Mammary epithelial cell (primary cell): ENCODE measurements around the gene PHGDH.

Source experiments
- EZH2 ChIP-seq: IDR thresholded peaks from 2 replicates; pipeline ENCODE4 v1.6.1; 2012; ENCODE audit warnings: low read length, inconsistent platforms, borderline replicate concordance
- TF ChIP-seq, protein P1 (sequence below), 2 donors: IDR thresholded peaks in 1 of 2; conservative IDR thresholded peaks in 1 of 2; 2 replicates each; pipeline ENCODE4 v1.5.1; 2011 to 2012; ENCODE audit warnings: inconsistent platforms in 2 of 2, low read length in 2 of 2, mild to moderate bottlenecking in 2 of 2, control low read depth in 1 of 2, low read depth in 1 of 2; ENCODE audit not compliant: insufficient read depth in 1 of 2; ENCODE audit errors: extremely low read depth in 1 of 2

DNA sequence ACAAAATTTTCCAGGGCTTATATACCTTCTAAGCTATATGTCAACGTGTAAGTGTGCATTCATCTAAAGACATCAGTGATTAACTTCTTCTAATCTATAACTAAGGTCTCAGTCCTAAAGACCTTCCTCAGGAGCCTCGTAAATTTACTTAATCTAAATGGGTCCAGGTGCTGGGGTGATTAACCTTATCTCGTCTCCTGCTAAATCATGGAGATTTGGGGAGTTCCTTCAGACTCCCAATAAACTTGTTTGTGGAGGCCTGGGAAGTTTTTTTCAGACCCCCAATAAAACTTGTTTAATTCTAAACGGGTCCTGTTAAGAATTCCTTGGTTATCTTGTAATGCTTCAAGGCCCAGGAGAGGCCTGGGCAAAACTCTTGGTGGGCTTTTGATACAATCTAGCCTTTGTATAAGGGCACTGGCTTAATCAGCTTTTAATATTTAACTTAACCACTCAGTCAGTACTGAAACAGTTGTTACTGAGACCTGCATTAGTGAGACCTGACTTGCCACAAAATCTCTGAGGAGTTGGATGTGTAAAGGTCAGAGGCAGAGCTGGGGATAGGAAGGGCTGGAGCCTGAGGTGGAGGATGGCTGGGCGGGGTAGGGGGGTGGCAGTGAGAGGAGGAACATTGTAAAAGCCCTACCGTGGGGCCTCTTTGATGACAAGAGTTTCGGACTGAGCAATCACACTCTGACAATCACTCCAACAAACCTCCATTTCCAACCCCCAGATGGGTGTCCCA is 63.2 kb downstream of the PHGDH start:
- TF ChIP-seq, protein P1, sequence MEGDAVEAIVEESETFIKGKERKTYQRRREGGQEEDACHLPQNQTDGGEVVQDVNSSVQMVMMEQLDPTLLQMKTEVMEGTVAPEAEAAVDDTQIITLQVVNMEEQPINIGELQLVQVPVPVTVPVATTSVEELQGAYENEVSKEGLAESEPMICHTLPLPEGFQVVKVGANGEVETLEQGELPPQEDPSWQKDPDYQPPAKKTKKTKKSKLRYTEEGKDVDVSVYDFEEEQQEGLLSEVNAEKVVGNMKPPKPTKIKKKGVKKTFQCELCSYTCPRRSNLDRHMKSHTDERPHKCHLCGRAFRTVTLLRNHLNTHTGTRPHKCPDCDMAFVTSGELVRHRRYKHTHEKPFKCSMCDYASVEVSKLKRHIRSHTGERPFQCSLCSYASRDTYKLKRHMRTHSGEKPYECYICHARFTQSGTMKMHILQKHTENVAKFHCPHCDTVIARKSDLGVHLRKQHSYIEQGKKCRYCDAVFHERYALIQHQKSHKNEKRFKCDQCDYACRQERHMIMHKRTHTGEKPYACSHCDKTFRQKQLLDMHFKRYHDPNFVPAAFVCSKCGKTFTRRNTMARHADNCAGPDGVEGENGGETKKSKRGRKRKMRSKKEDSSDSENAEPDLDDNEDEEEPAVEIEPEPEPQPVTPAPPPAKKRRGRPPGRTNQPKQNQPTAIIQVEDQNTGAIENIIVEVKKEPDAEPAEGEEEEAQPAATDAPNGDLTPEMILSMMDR (conservative IDR thresholded peaks at IDR 0.05 in 1 of 2, IDR thresholded peaks at IDR 0.05 in 1 of 2; ENCODE audit: extremely low read depth in 1 of 2, insufficient read depth in 1 of 2, low read depth in 1 of 2, low read length in 2 of 2), result no peak
- TF ChIP-seq EZH2, result no peak
